ENCODE data around the gene UAP1.

DNA sequence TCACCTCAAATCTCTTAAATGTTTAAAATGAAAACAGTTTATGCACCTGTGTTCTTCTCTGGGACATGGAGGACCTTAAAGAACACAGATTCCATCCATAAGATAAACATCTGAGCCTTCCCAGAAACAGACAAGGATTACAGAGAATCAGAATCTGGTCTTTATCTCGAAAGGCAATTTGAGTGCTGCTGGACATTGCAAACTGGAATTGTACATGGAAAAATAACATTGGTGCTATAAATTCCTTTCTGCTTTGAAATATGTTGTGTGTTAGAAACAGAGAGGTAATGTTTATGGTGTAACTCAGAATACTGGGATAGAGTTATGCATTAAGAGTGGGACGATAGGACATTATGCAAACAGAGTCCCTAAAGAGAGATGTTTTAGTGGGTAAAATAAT lies 64.2 kb downstream of the UAP1 start:
- TF ChIP-seq EP300 (IDR thresholded peaks at IDR 0.05), result no peak
- TF ChIP-seq, protein P1, sequence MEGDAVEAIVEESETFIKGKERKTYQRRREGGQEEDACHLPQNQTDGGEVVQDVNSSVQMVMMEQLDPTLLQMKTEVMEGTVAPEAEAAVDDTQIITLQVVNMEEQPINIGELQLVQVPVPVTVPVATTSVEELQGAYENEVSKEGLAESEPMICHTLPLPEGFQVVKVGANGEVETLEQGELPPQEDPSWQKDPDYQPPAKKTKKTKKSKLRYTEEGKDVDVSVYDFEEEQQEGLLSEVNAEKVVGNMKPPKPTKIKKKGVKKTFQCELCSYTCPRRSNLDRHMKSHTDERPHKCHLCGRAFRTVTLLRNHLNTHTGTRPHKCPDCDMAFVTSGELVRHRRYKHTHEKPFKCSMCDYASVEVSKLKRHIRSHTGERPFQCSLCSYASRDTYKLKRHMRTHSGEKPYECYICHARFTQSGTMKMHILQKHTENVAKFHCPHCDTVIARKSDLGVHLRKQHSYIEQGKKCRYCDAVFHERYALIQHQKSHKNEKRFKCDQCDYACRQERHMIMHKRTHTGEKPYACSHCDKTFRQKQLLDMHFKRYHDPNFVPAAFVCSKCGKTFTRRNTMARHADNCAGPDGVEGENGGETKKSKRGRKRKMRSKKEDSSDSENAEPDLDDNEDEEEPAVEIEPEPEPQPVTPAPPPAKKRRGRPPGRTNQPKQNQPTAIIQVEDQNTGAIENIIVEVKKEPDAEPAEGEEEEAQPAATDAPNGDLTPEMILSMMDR (IDR thresholded peaks at IDR 0.05), result no peak
- TF ChIP-seq POLR2AphosphoS5 (IDR thresholded peaks at IDR 0.05), result no peak

Data from stomach (tissue), 4 donors.